Right kidney (tissue), 1 donor: ENCODE data around the gene CADM2.

Experiments
- DNase-seq: peaks from one replicate; pipeline ENCODE4 v3.0.0-alpha.2; 2016

CADM2 gene

DNA sequence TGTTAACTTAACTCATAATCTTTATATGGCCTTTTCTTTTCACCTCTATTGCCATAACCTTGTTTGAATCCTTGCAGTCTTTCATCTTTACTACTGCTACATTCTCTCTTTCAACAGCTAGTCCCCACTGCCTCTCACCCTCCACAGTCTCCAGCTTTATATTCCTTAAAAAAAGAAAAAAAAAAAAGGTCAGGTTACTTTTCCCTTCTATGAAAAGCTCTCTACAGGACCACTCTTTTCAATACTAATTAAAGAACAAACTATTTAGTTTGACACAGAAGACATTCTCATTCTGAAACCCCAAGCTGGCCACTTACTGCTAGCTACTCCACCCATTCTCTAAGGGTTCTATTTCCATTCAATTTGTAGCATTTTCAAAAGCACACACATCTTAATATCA is 25.6 kb downstream of the CADM2 start:
- DNase-seq = no peak

GRCh38 chr3:84985795-84986194 is 27.0 kb downstream of the CADM2 start:
- DNase-seq = no peak

GRCh38 chr3:84987706-84988504 is 29.1 kb downstream of the CADM2 start:
- no peak for DNase-seq

DNA sequence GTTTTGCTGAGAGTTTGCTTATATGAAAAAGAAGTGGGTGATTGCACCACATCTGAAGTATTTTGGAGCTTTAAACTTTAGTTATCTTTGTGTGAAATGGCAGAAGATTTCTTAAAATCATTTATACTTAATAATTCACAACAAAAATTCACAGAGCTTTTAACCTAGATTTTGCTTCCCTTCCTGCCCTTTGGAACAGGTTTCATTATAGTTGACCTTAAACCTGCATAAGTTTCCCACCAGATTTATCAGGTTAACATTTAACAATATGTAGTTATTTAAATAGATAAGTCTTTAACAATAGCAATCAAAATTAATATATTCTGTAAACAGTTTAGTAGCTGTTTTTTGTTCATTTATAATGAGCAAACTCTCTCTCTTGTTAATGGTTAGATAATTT is 30.3 kb downstream of the CADM2 start:
- no peak for DNase-seq

GRCh38 chr3:84991422-84991900 is 32.7 kb downstream of the CADM2 start:
- DNase-seq = no peak

GRCh38 chr3:84993956-84994355 is 35.2 kb downstream of the CADM2 start:
- DNase-seq = no peak

GRCh38 chr3:84998545-84998944 is 39.8 kb downstream of the CADM2 start:
- DNase-seq = no peak

GRCh38 chr3:85003479-85003878 is 44.7 kb downstream of the CADM2 start:
- DNase-seq = no peak

DNA sequence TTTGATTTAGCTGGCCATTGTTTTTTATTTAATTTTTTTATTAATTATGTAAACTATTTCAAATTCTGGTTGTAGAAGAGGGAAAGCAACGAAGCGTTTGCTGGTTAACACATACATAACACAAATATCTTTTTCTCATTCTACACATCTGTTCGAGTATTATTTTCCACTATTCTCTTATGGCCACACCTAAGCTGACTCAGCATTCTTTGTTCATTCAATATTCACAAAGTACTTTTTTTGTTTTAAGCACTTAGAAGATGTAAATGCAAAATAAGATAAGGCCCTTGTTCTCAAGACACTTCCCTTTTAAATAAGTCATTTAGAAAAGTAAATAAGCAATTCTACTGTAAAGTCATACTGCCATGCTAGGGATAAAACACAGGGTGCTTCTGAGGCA is 45.4 kb downstream of the CADM2 start:
- no peak for DNase-seq

GRCh38 chr3:85005946-85006345 is 47.2 kb downstream of the CADM2 start:
- no peak for DNase-seq

- no peak for DNase-seq
Observed at GRCh38 chr3:85007195-85008094, 48.7 kb downstream of the CADM2 start.

DNA sequence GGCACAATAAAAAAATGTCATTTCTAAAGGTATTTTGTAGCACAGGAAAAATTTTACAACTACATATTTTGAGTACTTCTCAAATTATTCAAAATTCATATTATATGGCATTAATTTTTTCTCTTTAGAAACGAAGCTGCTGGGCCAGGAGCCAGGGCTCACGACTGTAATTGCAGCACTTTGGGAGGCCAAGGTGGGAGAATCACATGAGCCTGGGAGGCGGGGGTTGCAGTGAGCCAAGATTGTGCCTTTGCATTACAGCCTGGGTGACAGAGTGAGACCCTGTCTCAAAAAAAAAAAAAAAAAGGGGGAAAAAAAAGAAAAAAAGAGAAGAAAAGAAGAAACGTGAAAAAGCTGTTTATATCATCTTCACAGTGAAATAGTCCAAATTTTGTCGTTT is 62.0 kb downstream of the CADM2 start:
- DNase-seq = no peak

DNA sequence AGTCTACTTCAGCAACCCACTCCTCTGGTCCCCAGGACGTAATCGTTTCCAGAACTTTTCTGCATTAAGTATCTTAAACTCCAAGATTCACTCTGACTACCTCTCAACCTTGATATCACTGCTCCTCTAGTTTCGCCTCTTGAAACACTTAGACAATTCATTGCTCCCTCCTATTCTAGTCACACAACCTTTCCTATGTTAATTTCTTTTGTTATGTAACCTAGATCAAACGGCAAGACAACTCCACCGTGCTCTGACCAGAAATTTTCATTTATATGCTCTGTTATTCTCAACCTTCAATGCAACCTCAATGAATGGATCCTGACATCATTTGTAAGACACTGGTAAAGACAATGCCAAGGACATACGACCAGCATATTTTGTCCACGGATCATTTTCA is 71.3 kb downstream of the CADM2 start:
- no peak for DNase-seq

- no peak for DNase-seq
Observed at GRCh38 chr3:85037203-85037602, 78.4 kb downstream of the CADM2 start.

DNA sequence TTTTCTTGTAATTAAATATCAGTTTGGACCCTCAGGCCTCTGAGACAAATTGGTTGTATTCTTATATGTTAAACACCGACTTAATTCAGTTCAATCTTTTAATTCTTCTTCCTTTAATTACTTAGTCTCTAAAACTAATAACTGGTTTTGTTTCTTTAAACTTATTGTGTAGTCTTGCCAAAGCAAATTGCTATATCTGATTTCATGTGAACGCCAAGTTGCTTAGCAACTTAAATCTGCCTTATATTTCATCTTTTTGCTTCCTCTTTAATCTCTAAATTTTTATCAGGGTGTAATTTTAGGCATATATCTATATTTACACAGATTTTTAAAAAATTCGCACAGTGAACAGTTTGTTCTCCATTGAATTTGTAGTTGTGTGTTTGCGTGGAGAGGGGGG is 82.2 kb downstream of the CADM2 start:
- DNase-seq = no peak

DNA sequence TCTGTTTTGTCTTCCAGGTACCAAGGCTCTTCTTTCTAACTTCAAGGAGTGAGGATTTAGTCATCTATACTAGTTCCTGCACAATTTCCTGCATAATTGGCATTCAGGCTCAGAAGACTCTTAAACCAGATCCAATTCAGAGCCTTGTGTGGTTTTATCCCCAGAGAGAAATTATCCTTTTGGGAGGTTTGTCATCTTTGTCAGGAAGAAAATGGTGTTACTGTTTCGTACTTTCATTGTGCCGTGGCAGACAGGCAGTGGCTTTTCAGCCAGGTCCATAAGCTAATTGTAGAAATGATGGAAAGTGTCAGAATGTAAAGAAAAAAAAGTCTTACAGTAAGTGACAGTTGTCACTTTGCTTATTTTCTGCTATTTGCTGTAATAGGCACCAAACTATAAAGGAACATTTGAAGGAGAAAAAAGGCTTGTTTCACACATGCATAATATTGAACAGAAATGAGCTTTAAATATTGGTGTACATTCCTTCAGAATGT is 82.8 kb downstream of the CADM2 start:
- no peak for DNase-seq

GRCh38 chr3:85050821-85051220 is 92.0 kb downstream of the CADM2 start:
- DNase-seq = no peak

GRCh38 chr3:85051786-85052185 is 93.0 kb downstream of the CADM2 start:
- DNase-seq = no peak

- DNase-seq = no peak
Observed at GRCh38 chr3:85053626-85054025, 94.8 kb downstream of the CADM2 start.

DNA sequence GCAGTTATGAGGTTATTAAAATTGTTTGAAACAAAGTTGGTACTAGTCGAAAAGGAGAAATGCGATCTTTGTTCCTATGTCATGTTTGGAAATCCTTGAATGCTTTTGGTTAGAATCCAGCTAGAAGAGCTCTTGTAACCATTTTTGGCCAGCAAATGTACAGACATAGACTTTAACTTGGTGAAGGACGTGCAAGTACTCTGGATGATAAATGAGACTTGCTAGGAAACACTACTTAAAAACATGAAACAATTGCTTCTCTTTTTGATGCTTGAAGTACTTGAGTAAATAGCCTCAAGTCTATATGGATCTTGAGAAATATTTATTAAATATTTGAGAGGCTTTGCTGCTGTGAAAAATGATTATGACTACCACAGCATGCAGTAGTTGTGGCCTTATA is 95.8 kb downstream of the CADM2 start:
- no peak for DNase-seq

DNA sequence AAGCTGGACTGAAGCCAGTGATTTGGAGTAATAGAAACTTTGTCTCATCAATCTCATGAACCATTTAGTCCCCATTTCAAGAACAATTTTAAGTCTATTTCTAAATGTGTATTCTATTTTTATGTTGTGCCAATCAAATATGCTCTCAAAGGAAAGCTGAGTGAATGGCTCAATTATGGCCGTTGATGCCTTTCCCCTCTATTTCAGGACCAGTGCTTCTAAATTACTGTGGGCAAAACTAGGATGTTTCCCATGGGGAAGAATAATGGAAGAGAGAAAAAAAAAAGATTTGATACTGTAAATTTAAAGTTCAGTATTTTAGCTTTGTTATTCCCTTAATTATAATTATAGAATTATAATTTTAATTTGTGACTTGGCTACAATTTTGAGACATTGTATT is 110.1 kb downstream of the CADM2 start:
- no peak for DNase-seq

GRCh38 chr3:85074003-85074402 is 115.2 kb downstream of the CADM2 start:
- no peak for DNase-seq

GRCh38 chr3:85075663-85076062 is 116.9 kb downstream of the CADM2 start:
- no peak for DNase-seq
